Neural cell (in vitro differentiated cells): ENCODE results near the gene PRKCZ. TPM values are rescaled to one million over a fixed set of nuclear protein-coding genes. Genes with fewer than 3 reads are reported as not detected.
A peak's percentile ranks its signal among the peaks of the same experiment; 100 is the strongest.

ENCODE experiments used
- H2AFZ ChIP-seq: fragments of 200-600, 300-800 bp; sonication (generic), shearing (Covaris generic); 2 replicates; pipeline ENCODE4 v1.6.0; 2014; ENCODE audit warnings: low read depth, mild to moderate bottlenecking, antibody characterized with exemption, low read length, moderate library complexity
- H3F3A ChIP-seq: fragments of 200-600 bp; shearing (Covaris generic); 2 replicates; pipeline ENCODE4 v1.6.1; 2016; ENCODE audit warnings: mild to moderate bottlenecking, moderate library complexity, mixed read lengths, antibody characterized with exemption, low read length; ENCODE audit not compliant: insufficient read depth, poor library complexity, severe bottlenecking
- H3K27ac ChIP-seq: fragments of 200-600, 300-800 bp; sonication (generic), shearing (Covaris generic); 2 replicates; pipeline ENCODE4 v1.5.1; 2014; ENCODE audit warnings: mild to moderate bottlenecking, low read length, moderate library complexity
- H3K27me3 ChIP-seq: fragments of 300-800, 200-600 bp; sonication (generic), shearing (Covaris generic); 2 replicates; pipeline ENCODE4 v1.6.0; 2014; ENCODE audit warnings: mild to moderate bottlenecking, low read depth, low read length, moderate library complexity; ENCODE audit not compliant: insufficient read depth
- H3K36me3 ChIP-seq: fragments of 300-800, 200-600 bp; sonication (generic), shearing (Covaris generic); 2 replicates; pipeline ENCODE4 v1.5.1; 2014; ENCODE audit warnings: mild to moderate bottlenecking, antibody characterized with exemption, low read length, moderate library complexity; ENCODE audit not compliant: insufficient read depth
- H3K4me2 ChIP-seq: fragments of 300-800, 200-600 bp; sonication (generic), shearing (Covaris generic); 2 replicates; pipeline ENCODE4 v1.6.0; 2014; ENCODE audit warnings: mild to moderate bottlenecking, low read length
- H3K4me3 ChIP-seq: fragments of 300-800, 200-600 bp; sonication (generic), shearing (Covaris generic); 2 replicates; pipeline ENCODE4 v1.5.1; 2014; ENCODE audit warnings: mild to moderate bottlenecking, low read length, moderate library complexity
- H3K79me2 ChIP-seq: fragments of 200-600 bp; shearing (Covaris generic); replicated peaks from 2 replicates; pipeline ENCODE4 v1.6.0; 2014; ENCODE audit warnings: mild to moderate bottlenecking, low read length, moderate library complexity; ENCODE audit not compliant: insufficient read depth
- H3K9ac ChIP-seq: fragments of 300-800, 200-600 bp; sonication (generic), shearing (Covaris generic); 2 replicates; pipeline ENCODE4 v1.6.1; 2016; ENCODE audit warnings: mild to moderate bottlenecking, low read length, mixed read lengths
- H3K9me2 ChIP-seq: fragments of 200-600 bp; shearing (Covaris generic); 2 replicates; pipeline ENCODE4 v1.6.1; 2016; ENCODE audit warnings: mild to moderate bottlenecking, low read length, mixed read lengths; ENCODE audit not compliant: insufficient read depth
- H3K9me3 ChIP-seq: fragments of 200-600, 300-800 bp; sonication (generic), shearing (Covaris generic); 2 replicates; pipeline ENCODE4 v1.6.1; 2016; ENCODE audit warnings: mild to moderate bottlenecking, mixed run types, low read length, moderate library complexity, mixed read lengths
- H4K20me1 ChIP-seq: fragments of 200-600 bp; shearing (Covaris generic); 2 replicates; pipeline ENCODE4 v1.6.1; 2016; ENCODE audit warnings: mild to moderate bottlenecking, mixed run types; ENCODE audit not compliant: insufficient read depth
- CTCF ChIP-seq: fragments of 450-650 bp; IDR thresholded peaks from 2 replicates; pipeline ENCODE4 v1.5.1; 2014; ENCODE audit warnings: antibody characterized with exemption, mild to moderate bottlenecking, moderate library complexity; ENCODE audit not compliant: poor library complexity, severe bottlenecking
- EP300 ChIP-seq: fragments of 450-650 bp; conservative IDR thresholded peaks from 2 replicates; pipeline ENCODE4 v1.6.1; 2014; ENCODE audit warnings: antibody characterized with exemption, mild to moderate bottlenecking, moderate library complexity; ENCODE audit not compliant: poor library complexity, severe bottlenecking
- EZH2 ChIP-seq: fragments of 200-600, 300-800 bp; shearing (Covaris generic), sonication (generic); IDR thresholded peaks from 2 replicates; pipeline ENCODE4 v1.6.1; 2014; ENCODE audit warnings: antibody characterized with exemption, low read length, borderline replicate concordance, mild to moderate bottlenecking; ENCODE audit not compliant: insufficient read depth, poor library complexity, severe bottlenecking
- MXI1 ChIP-seq: fragments of 450-650 bp; conservative IDR thresholded peaks from 2 replicates; pipeline ENCODE4 v1.6.1; 2014; ENCODE audit warnings: antibody characterized with exemption, mild to moderate bottlenecking; ENCODE audit not compliant: poor library complexity, severe bottlenecking
- POLR2AphosphoS5 ChIP-seq: IDR thresholded peaks from 2 replicates; pipeline ENCODE4 v1.6.1; 2012
- RAD21 ChIP-seq: fragments of 450-650 bp; conservative IDR thresholded peaks from 2 replicates; pipeline ENCODE4 v1.6.1; 2014; ENCODE audit warnings: antibody characterized with exemption, mild to moderate bottlenecking, moderate library complexity
- REST ChIP-seq: IDR thresholded peaks from 2 replicates; pipeline ENCODE4 v1.6.1; 2012; ENCODE audit warnings: borderline replicate concordance
- SMC3 ChIP-seq: fragments of 450-650 bp; conservative IDR thresholded peaks from 2 replicates; pipeline ENCODE4 v1.6.1; 2014; ENCODE audit warnings: antibody characterized with exemption, mild to moderate bottlenecking, moderate library complexity; ENCODE audit not compliant: poor library complexity
- TAF1 ChIP-seq: IDR thresholded peaks from 2 replicates; pipeline ENCODE4 v1.6.1; 2012; ENCODE audit warnings: low read depth
- polyA plus RNA-seq: library from polyadenylated mRNA; depleted of rRNA; stranded (reverse); fragments of >200 nt; gene quantifications from 2 replicates; pipeline ENCODE4 v1.2.3, GENCODE V29; 2014

Gene PRKCZ
- polyA plus RNA-seq, 1 donor from 2014 or later, result 54.9 TPM

GRCh38 chr1:2018217-2019171 lies 31.7 kb upstream of the PRKCZ start:
- Histone ChIP-seq H3K4me3 (peak overlapping the region; percentile 42), H3K27me3 (peaks cover 25% of the 10 kb centered on the region), H3K9ac (no peak overlapping the region), H3K79me2 (no peaks in the 10 kb centered on the region), H3K27ac (no peak overlapping the region), H3K9me3 (no peaks in the 10 kb centered on the region), H3F3A (no peaks in the 10 kb centered on the region), H3K9me2 (no peaks in the 10 kb centered on the region), H4K20me1 (no peaks in the 10 kb centered on the region), H3K36me3 (no peaks in the 10 kb centered on the region), H3K4me2 (no peak overlapping the region), H2AFZ (no peak overlapping the region)
- TF ChIP-seq CTCF (no peak), EP300 (no peak), REST (no peak), SMC3 (no peak)

GRCh38 chr1:2019172-2019543 lies 31.1 kb upstream of the PRKCZ start, which contains the start of gene GABRD:
TSS of gene GABRD (plus strand) at chr1:2019345. CDS start at chr1:2019424, 79 bp downstream.
- no peak within 1 kb of the TSS for H2AFZ ChIP-seq
- H3K36me3 ChIP-seq, result no peaks in the 10 kb centered on the region
- no peak within 1 kb of the TSS for H3K9ac ChIP-seq
- peak within 1 kb of the TSS; percentile 42 for H3K4me3 ChIP-seq
- H3K9me3 ChIP-seq, result no peaks in the 10 kb centered on the region
- H3K4me2 ChIP-seq, result no peak within 1 kb of the TSS
- H4K20me1 ChIP-seq, result no peaks in the 10 kb centered on the region
- no peaks in the 10 kb centered on the region for H3F3A ChIP-seq
- H3K27ac ChIP-seq, result no peak within 1 kb of the TSS
- H3K79me2 ChIP-seq, result no peaks in the 10 kb centered on the region
- peaks cover 25% of the 10 kb centered on the region for H3K27me3 ChIP-seq
- H3K9me2 ChIP-seq, result no peaks in the 10 kb centered on the region
- TF ChIP-seq POLR2AphosphoS5 (no peak), EZH2 (no peak), RAD21 (no peak), TAF1 (no peak), EP300 (no peak), CTCF (no peak), REST (no peak), SMC3 (no peak), MXI1 (no peak)
